WTC11 (cell line): ENCODE measurements around the gene IDH3B. TPM values are rescaled to one million over a fixed set of nuclear protein-coding genes. Genes with fewer than 3 reads are reported as not detected.
A peak's percentile ranks its signal among the peaks of the same experiment; 100 is the strongest.

Experiments
- ATAC-seq: fragments of 200-7000 bp; cut with Tn5 transposase; 2 replicates; pipeline ENCODE4 v1.10.0; 2021; ENCODE audit warnings: mild to moderate bottlenecking, moderate library complexity
- Bru-seq: library from RNA; stranded (reverse); fragments of 400-500 nt; gene quantifications from one replicate; lab custom pipeline; 2021; lab: Mats Ljungman, UMichigan
- CTCF ChIA-PET: fragments of 300-600 bp; sonication (Branson Sonifier 250); formaldehyde crosslinking; loops from one replicate; lab custom pipeline; 2021; ENCODE audit warnings: antibody characterized with exemption; lab: Charles Lee
- POLR2A ChIA-PET: fragments of 350-600 bp; sonication (Branson Sonifier 250); formaldehyde crosslinking; loops from one replicate; lab custom pipeline; 2021; ENCODE audit warnings: antibody characterized with exemption; lab: Charles Lee
- DNase-seq: peaks from one replicate; pipeline ENCODE4 v3.0.0; 2021; ENCODE audit warnings: low spot score
- H3K27ac Mint-ChIP-seq: 2 replicates; pipeline ENCODE4 v1.8.0; 2021; ENCODE audit warnings: mixed read lengths
- H3K27me3 Mint-ChIP-seq: 2 replicates; pipeline ENCODE4 v1.8.0; 2021; ENCODE audit warnings: low read depth, mild to moderate bottlenecking, moderate library complexity, mixed read lengths
- H3K36me3 Mint-ChIP-seq: 2 replicates; pipeline ENCODE4 v1.8.0; 2021; ENCODE audit warnings: mixed read lengths
- H3K4me1 Mint-ChIP-seq: 2 replicates; pipeline ENCODE4 v1.8.0; 2022; ENCODE audit warnings: mixed read lengths
- H3K4me3 Mint-ChIP-seq: 2 replicates; pipeline ENCODE4 v1.8.0; 2021; ENCODE audit warnings: mild to moderate bottlenecking, moderate library complexity, mixed read lengths
- H3K9me3 Mint-ChIP-seq: 2 replicates; pipeline ENCODE4 v1.8.0; 2021; ENCODE audit warnings: mixed read lengths
- CBFB ChIP-seq: sonication (generic); formaldehyde crosslinking; IDR thresholded peaks from 2 replicates; pipeline ENCODE4 v1.8.1; 2022; ENCODE audit warnings: mild to moderate bottlenecking, low read depth, missing genetic modification reagents
- CTCF ChIP-seq: fragments of 200-600 bp; IDR thresholded peaks from 2 replicates; pipeline ENCODE4 v1.8.0; 2022; ENCODE audit warnings: antibody characterized with exemption
- E2F5 ChIP-seq: sonication (generic); formaldehyde crosslinking; IDR thresholded peaks from 2 replicates; pipeline ENCODE4 v1.8.1; 2022; ENCODE audit warnings: mild to moderate bottlenecking, moderate library complexity, missing genetic modification reagents
- ELF4 ChIP-seq: sonication (generic); formaldehyde crosslinking; IDR thresholded peaks from 2 replicates; pipeline ENCODE4 v1.8.1; 2022; ENCODE audit warnings: low read depth, mild to moderate bottlenecking, moderate library complexity, missing genetic modification reagents
- ERG ChIP-seq: fragments of 250-450 bp; sonication (Bioruptor Pico); IDR thresholded peaks from 2 replicates; pipeline ENCODE4 v1.8.0; 2021; ENCODE audit warnings: mild to moderate bottlenecking
- ETV6 ChIP-seq: sonication (generic); formaldehyde crosslinking; IDR thresholded peaks from 2 replicates; pipeline ENCODE4 v1.8.1; 2022; ENCODE audit warnings: mild to moderate bottlenecking, missing genetic modification reagents
- FOXJ3 ChIP-seq: sonication (generic); formaldehyde crosslinking; IDR thresholded peaks from 2 replicates; pipeline ENCODE4 v1.9.0; 2021; ENCODE audit warnings: missing genetic modification reagents, mild to moderate bottlenecking, borderline replicate concordance
- FOXK1 ChIP-seq: sonication (generic); formaldehyde crosslinking; IDR thresholded peaks from 2 replicates; pipeline ENCODE4 v1.8.0; 2022; ENCODE audit warnings: mild to moderate bottlenecking, moderate library complexity, missing genetic modification reagents
- FOXP1 ChIP-seq: sonication (generic); formaldehyde crosslinking; IDR thresholded peaks from 2 replicates; pipeline ENCODE4 v1.8.0; 2022; ENCODE audit warnings: missing genetic modification reagents, mild to moderate bottlenecking, moderate library complexity, borderline replicate concordance
- GABPB1 ChIP-seq: sonication (generic); formaldehyde crosslinking; IDR thresholded peaks from 2 replicates; pipeline ENCODE4 v1.8.1; 2023; ENCODE audit warnings: mild to moderate bottlenecking, missing genetic modification reagents
- IRF1 ChIP-seq: sonication (generic); formaldehyde crosslinking; IDR thresholded peaks from 2 replicates; pipeline ENCODE4 v1.8.0; 2023; ENCODE audit warnings: missing genetic modification reagents
- MAX ChIP-seq: sonication (generic); formaldehyde crosslinking; IDR thresholded peaks from 2 replicates; pipeline ENCODE4 v1.8.0; 2022; ENCODE audit warnings: mild to moderate bottlenecking, missing genetic modification reagents
- NFE2L1 ChIP-seq: sonication (generic); formaldehyde crosslinking; IDR thresholded peaks from 2 replicates; pipeline ENCODE4 v1.8.1; 2023; ENCODE audit warnings: missing genetic modification reagents
- PRRX2 ChIP-seq: fragments of 250-450 bp; sonication (Bioruptor Pico); IDR thresholded peaks from 2 replicates; pipeline ENCODE4 v1.8.0; 2021; ENCODE audit warnings: mild to moderate bottlenecking
- SP1 ChIP-seq: sonication (generic); formaldehyde crosslinking; conservative IDR thresholded peaks from 2 replicates; pipeline ENCODE4 v1.8.1; 2022; ENCODE audit warnings: missing genetic modification reagents
- TEAD1 ChIP-seq: sonication (generic); formaldehyde crosslinking; IDR thresholded peaks from 2 replicates; pipeline ENCODE4 v1.8.0; 2022; ENCODE audit warnings: mild to moderate bottlenecking, missing genetic modification reagents
- ZBTB43 ChIP-seq: sonication (generic); formaldehyde crosslinking; IDR thresholded peaks from 2 replicates; pipeline ENCODE4 v1.8.1; 2023; ENCODE audit warnings: mild to moderate bottlenecking, missing genetic modification reagents
- ZNF232 ChIP-seq: sonication (generic); formaldehyde crosslinking; IDR thresholded peaks from 2 replicates; pipeline ENCODE4 v1.8.0; 2022; ENCODE audit warnings: mild to moderate bottlenecking, missing genetic modification reagents
- ZNF263 ChIP-seq: sonication (generic); formaldehyde crosslinking; IDR thresholded peaks from 2 replicates; pipeline ENCODE4 v1.8.1; 2022; ENCODE audit warnings: low read depth, mild to moderate bottlenecking, moderate library complexity, missing genetic modification reagents
- ZNF281 ChIP-seq: sonication (generic); formaldehyde crosslinking; IDR thresholded peaks from 2 replicates; pipeline ENCODE4 v1.8.0; 2023; ENCODE audit warnings: mild to moderate bottlenecking, missing genetic modification reagents
- ZNF423 ChIP-seq: fragments of 250-450 bp; sonication (Bioruptor Pico); IDR thresholded peaks from 2 replicates; pipeline ENCODE4 v2.1.2; 2022; ENCODE audit warnings: mild to moderate bottlenecking, moderate library complexity
- ZNF425 ChIP-seq: fragments of 250-450 bp; sonication (Bioruptor Pico); conservative IDR thresholded peaks from 2 replicates; pipeline ENCODE4 v1.9.0; 2021; ENCODE audit warnings: mild to moderate bottlenecking
- long read RNA-seq, 3 experiments: library from RNA in 1 of 3; library from capped mRNA in 1 of 3; library from polyadenylated mRNA in 1 of 3; unstranded in 2 of 3; stranded (forward) in 1 of 3; transcript quantifications; one replicate each; pipeline ENCODE4 v2.0.0, GENCODE V29; 2021
- total RNA-seq: library from RNA; stranded (reverse); gene quantifications from 3 replicates; pipeline ENCODE4 v1.2.3, GENCODE V29; 2021

Gene IDH3B
- total RNA-seq: 101 to 136 TPM (median 107 TPM) in 3 replicates
- percentile 77 among the genes with signal in this experiment for Bru-seq, nascent RNA
- long read RNA-seq, experiment 1, transcript IDH3B-206 (13 exons, 1,279 nt): minor isoform, 30 of 295 reads
- long read RNA-seq, experiment 1, transcript IDH3B-201 (12 exons, 1,545 nt): major isoform, 168 of 295 reads
- long read RNA-seq, experiment 1, transcript IDH3B-202 (12 exons, 1,230 nt): minor isoform, 18 of 295 reads
- long read RNA-seq, experiment 1, partial matches to known transcripts: 25 of 295 reads
- long read RNA-seq, experiment 1, other reads (novel, unspliced or antisense): 52 of 295 reads
- long read RNA-seq, experiment 2, transcript IDH3B-206 (13 exons, 1,279 nt): minor isoform, 6 of 140 reads
- long read RNA-seq, experiment 2, transcript IDH3B-201 (12 exons, 1,545 nt): major isoform, 74 of 140 reads
- long read RNA-seq, experiment 2, transcript IDH3B-202 (12 exons, 1,230 nt): minor isoform, 10 of 140 reads
- long read RNA-seq, experiment 2, partial matches to known transcripts: 19 of 140 reads
- long read RNA-seq, experiment 2, other reads (novel, unspliced or antisense): 28 of 140 reads
- long read RNA-seq, experiment 3, transcript IDH3B-206 (13 exons, 1,279 nt): minor isoform, 71 of 597 reads
- long read RNA-seq, experiment 3, transcript IDH3B-201 (12 exons, 1,545 nt): major isoform, 362 of 597 reads
- long read RNA-seq, experiment 3, transcript IDH3B-202 (12 exons, 1,230 nt): minor isoform, 38 of 597 reads
- long read RNA-seq, experiment 3, partial matches to known transcripts: 30 of 597 reads
- long read RNA-seq, experiment 3, other reads (novel, unspliced or antisense): 96 of 597 reads

GRCh38 chr20:2663887-2664719, at the start of gene IDH3B:
Gene IDH3B, minus strand, starts transcription at chr20:2664216. Its CDS starts 28 bp downstream, at chr20:2664188.
- ChIA-PET POLR2A (interaction anchor here (0.7 to 2.4 kb wide), 2 partner anchors 12 to 131 kb away, joined by 3 to 22 read pairs; partner anchors contain the start of gene NOP56), CTCF (interaction anchor here (0.7 to 1.3 kb wide), 5 partner anchors 8 to 24 kb away, joined by 3 to 5 read pairs (median 3); no protein-coding TSS in a partner anchor)
- peak; percentile 88 for DNase-seq
- ATAC-seq: peak; percentile 90
- Mint-ChIP-seq H3K4me3 (peak within 1 kb of the TSS; percentile 98), H3K27ac (peak within 1 kb of the TSS; percentile 100), H3K36me3 (peaks cover 41% of the 10 kb centered on the region), H3K4me1 (peaks cover 6% of the 10 kb centered on the region), H3K27me3 (peaks cover 24% of the 10 kb centered on the region), H3K9me3 (no peaks in the 10 kb centered on the region)
- TF ChIP-seq FOXK1 (peak; percentile 96), ZNF263 (CRISPR knock-in tag) (no peak), PRRX2 (no peak), ELF4 (no peak), NFE2L1 (CRISPR knock-in tag) (peak; percentile 60; the same call in 1 of the 2 replicates), ZNF423 (CRISPR knock-in tag) (no peak), SP1 (CRISPR knock-in tag) (peak; percentile 61; the same call in 1 of the 2 replicates), FOXP1 (CRISPR knock-in tag) (no peak), CTCF (no peak), ZNF281 (CRISPR knock-in tag) (no peak), IRF1 (CRISPR knock-in tag) (no peak), TEAD1 (peak; percentile 89), MAX (CRISPR knock-in tag) (peak; percentile 38; the same call in 1 of the 2 replicates), ZBTB43 (CRISPR knock-in tag) (0 out of 2 replicates have a peak, but pooled peaks have one; percentile 55), E2F5 (no peak), ETV6 (peak; percentile 26; the same call in 1 of the 2 replicates), ZNF232 (peak; percentile 53; the same call in 1 of the 2 replicates), FOXJ3 (no peak), GABPB1 (CRISPR knock-in tag) (peak; percentile 87), CBFB (CRISPR knock-in tag) (0 out of 2 replicates have a peak, but pooled peaks have one; percentile 45), ZNF425 (CRISPR knock-in tag) (no peak), ERG (CRISPR knock-in tag) (no peak)
